ENCODE data around the gene MIPEP.

DNA sequence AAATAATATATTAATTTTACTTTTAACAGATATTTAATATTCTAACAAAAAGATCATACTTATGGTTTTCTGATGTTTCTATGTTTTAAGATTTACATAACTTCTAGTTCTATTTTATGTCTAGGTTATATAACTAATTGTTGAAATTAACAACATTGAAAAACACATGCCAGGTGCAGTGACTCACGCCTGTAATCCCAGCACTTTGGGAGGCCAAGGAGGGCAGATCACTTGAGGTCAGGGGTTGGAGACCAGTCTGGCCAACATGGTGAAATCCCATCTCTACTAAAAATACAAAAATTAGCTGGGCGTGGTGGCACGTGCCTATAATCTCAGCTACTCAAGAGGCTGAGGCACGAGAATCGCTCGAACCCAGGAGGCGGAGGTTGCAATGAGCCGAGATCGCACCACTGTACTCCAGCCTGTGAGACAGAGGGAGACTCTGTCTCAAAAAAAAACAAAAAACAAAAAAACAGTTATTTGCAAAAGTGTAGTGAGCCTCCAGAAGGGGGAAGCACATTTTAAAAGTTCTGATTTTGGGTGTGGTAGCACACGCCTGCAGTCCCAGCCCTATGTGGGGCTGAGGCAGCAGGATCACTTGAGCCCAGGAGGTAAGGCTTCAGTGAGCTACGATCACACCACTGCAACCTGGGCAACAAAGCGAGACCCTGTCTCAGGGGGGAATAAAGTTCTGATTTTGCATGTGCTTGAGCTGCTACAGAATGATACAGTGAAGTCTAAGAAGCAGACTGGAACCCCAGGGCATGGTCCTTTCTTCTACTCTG lies 18.7 kb downstream of the MIPEP start:
- TF ChIP-seq, protein P1, sequence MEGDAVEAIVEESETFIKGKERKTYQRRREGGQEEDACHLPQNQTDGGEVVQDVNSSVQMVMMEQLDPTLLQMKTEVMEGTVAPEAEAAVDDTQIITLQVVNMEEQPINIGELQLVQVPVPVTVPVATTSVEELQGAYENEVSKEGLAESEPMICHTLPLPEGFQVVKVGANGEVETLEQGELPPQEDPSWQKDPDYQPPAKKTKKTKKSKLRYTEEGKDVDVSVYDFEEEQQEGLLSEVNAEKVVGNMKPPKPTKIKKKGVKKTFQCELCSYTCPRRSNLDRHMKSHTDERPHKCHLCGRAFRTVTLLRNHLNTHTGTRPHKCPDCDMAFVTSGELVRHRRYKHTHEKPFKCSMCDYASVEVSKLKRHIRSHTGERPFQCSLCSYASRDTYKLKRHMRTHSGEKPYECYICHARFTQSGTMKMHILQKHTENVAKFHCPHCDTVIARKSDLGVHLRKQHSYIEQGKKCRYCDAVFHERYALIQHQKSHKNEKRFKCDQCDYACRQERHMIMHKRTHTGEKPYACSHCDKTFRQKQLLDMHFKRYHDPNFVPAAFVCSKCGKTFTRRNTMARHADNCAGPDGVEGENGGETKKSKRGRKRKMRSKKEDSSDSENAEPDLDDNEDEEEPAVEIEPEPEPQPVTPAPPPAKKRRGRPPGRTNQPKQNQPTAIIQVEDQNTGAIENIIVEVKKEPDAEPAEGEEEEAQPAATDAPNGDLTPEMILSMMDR (IDR thresholded peaks at IDR 0.05) = no peak
- no peak for TF ChIP-seq POLR2A (IDR thresholded peaks at IDR 0.05)
